HCT116 (cell line): ENCODE measurements around the gene SLC35B2. TPM values are rescaled to one million over a fixed set of nuclear protein-coding genes. Genes with fewer than 3 reads are reported as not detected.
"Not testable (repeated sequence)": the region's sequence is repeated elsewhere in the genome, so short reads cannot be mapped to it uniquely, and the experiment has no call there.

Source experiments
- ATAC-seq: fragments of 200-7000 bp; cut with Tn5 transposase; 2 replicates; pipeline ENCODE4 v1.9.1; 2020; ENCODE audit warnings: mild to moderate bottlenecking, moderate library complexity
- BruUV-seq: library from RNA; stranded (reverse); fragments of 400-500 nt; replicated peaks from 2 replicates; lab custom pipeline; 2021; lab: Mats Ljungman, UMichigan
- CTCF ChIA-PET: fragments of 300-600 bp; sonication (Branson Sonifier 250); formaldehyde crosslinking; loops from one replicate; lab custom pipeline; 2021; ENCODE audit warnings: antibody characterized with exemption; lab: Charles Lee
- POLR2A ChIA-PET: fragments of 300-600, 350-600 bp; sonication (Branson Sonifier 250); formaldehyde crosslinking; loops from one replicate; lab custom pipeline; 2021; ENCODE audit warnings: antibody characterized with exemption; lab: Charles Lee
- RAD21 ChIA-PET, 2 experiments: fragments of 300-600 bp; sonication (Branson Sonifier 250); formaldehyde crosslinking; loops; one replicate each; lab custom pipeline; 2023; ENCODE audit warnings: low total read pairs in 2 of 2; ENCODE audit not compliant: uncharacterized antibody in 2 of 2, unreplicated experiment in 2 of 2, low non-redundant PET in 1 of 2; lab: Charles Lee
- DNase-seq: peaks from one replicate; pipeline ENCODE4 v3.0.0-alpha.2; 2010; ENCODE audit warnings: low read depth, low spot score
- H2AFZ ChIP-seq: fragments of 200-600 bp; shearing (Covaris generic), sonication (generic); 2 replicates; pipeline ENCODE4 v1.6.1; 2017; ENCODE audit warnings: low read depth, mixed run types, mixed read lengths, antibody characterized with exemption, low read length; ENCODE audit not compliant: poor library complexity, severe bottlenecking
- H3K27ac ChIP-seq: 2 replicates; pipeline ENCODE4 v1.5.1; 2012; ENCODE audit warnings: low read depth, low read length
- H3K27me3 ChIP-seq: fragments of 200-600 bp; sonication (generic); 2 replicates; pipeline ENCODE4 v1.6.1; 2016; ENCODE audit warnings: mixed run types, low read length, mixed read lengths; ENCODE audit not compliant: insufficient read depth
- H3K36me3 ChIP-seq, 2 experiments: fragments of 200-500 bp in 1 of 2; fragments of 200-600 bp in 1 of 2; sonication (Bioruptor generic) in 1 of 2; sonication (generic) in 1 of 2; 2 replicates each; pipeline versions ENCODE4 v1.5.1 to v1.6.1; 2014 to 2016; ENCODE audit warnings: low read length in 2 of 2, inconsistent platforms in 1 of 2, mixed read lengths in 1 of 2, mixed run types in 1 of 2; ENCODE audit not compliant: insufficient read depth in 2 of 2, control insufficient read depth in 1 of 2
- H3K4me1 ChIP-seq, 2 experiments: fragments of 200-600 bp in 1 of 2; sonication (generic) in 1 of 2; 2 replicates each; pipeline versions ENCODE4 v1.5.1 to v1.6.1; 2012 to 2017; ENCODE audit warnings: low read length in 2 of 2, inconsistent platforms in 1 of 2, mild to moderate bottlenecking in 1 of 2, mixed read lengths in 1 of 2, mixed run types in 1 of 2, moderate library complexity in 1 of 2; ENCODE audit not compliant: insufficient read depth in 2 of 2, control insufficient read depth in 1 of 2
- H3K4me2 ChIP-seq: fragments of 200-600 bp; sonication (generic); 2 replicates; pipeline ENCODE4 v1.6.1; 2017; ENCODE audit warnings: mixed run types, low read length, mixed read lengths
- H3K4me3 ChIP-seq, 2 experiments: fragments of 200-600 bp in 1 of 2; sonication (generic) in 1 of 2; replicated peaks in 1 of 2; 2 replicates each; pipeline ENCODE4 v1.5.1; 2011 to 2016; ENCODE audit warnings: low read length in 2 of 2, control low read depth in 1 of 2, low read depth in 1 of 2, mild to moderate bottlenecking in 1 of 2, mixed read lengths in 1 of 2, mixed run types in 1 of 2
- H3K79me2 ChIP-seq: fragments of 200-600 bp; sonication (generic); 2 replicates; pipeline ENCODE4 v1.6.1; 2017; ENCODE audit warnings: mild to moderate bottlenecking, mixed run types, low read length, moderate library complexity, mixed read lengths; ENCODE audit not compliant: insufficient read depth
- H3K9ac ChIP-seq: fragments of 200-600 bp; sonication (generic); 2 replicates; pipeline ENCODE4 v1.6.1; 2016; ENCODE audit warnings: low read length, mixed read lengths
- H3K9me2 ChIP-seq: fragments of 200-600 bp; sonication (generic), shearing (Covaris generic); 2 replicates; pipeline ENCODE4 v1.6.1; 2017; ENCODE audit warnings: mixed run types, mild to moderate bottlenecking, moderate library complexity; ENCODE audit not compliant: insufficient read depth
- H3K9me3 ChIP-seq, 2 experiments: fragments of 200-500 bp in 1 of 2; fragments of 200-600 bp in 1 of 2; sonication (Bioruptor generic) in 1 of 2; sonication (generic) in 1 of 2; 2 replicates each; pipeline ENCODE4 v1.6.1; 2014 to 2017; ENCODE audit warnings: low read length in 2 of 2, mixed read lengths in 2 of 2, inconsistent platforms in 1 of 2, low read depth in 1 of 2, mild to moderate bottlenecking in 1 of 2, mixed run types in 1 of 2, moderate library complexity in 1 of 2; ENCODE audit not compliant: control insufficient read depth in 1 of 2, insufficient read depth in 1 of 2
- H4K20me1 ChIP-seq: fragments of 200-600 bp; sonication (generic), shearing (Covaris generic); 2 replicates; pipeline ENCODE4 v1.6.1; 2017; ENCODE audit warnings: mixed run types, mild to moderate bottlenecking, moderate library complexity; ENCODE audit not compliant: insufficient read depth
- CEBPB ChIP-seq: IDR thresholded peaks from 2 replicates; pipeline ENCODE4 v1.6.1; 2012; ENCODE audit warnings: low read depth
- ELF1 ChIP-seq: IDR thresholded peaks from 2 replicates; pipeline ENCODE4 v1.6.1; 2012; ENCODE audit warnings: low read depth, borderline replicate concordance
- EZH2 ChIP-seq: fragments of 200-600 bp; sonication (generic); IDR thresholded peaks from 2 replicates; pipeline ENCODE4 v1.6.1; 2017; ENCODE audit warnings: antibody characterized with exemption, mixed run types
- POLR2AphosphoS5 ChIP-seq: IDR thresholded peaks from 2 replicates; pipeline ENCODE4 v1.6.1; 2011; ENCODE audit warnings: mild to moderate bottlenecking, low read depth, low read length, moderate library complexity
- RAD21 ChIP-seq: IDR thresholded peaks from 2 replicates; pipeline ENCODE4 v1.6.1; 2012; ENCODE audit warnings: low read depth, mild to moderate bottlenecking
- REST ChIP-seq: IDR thresholded peaks from 2 replicates; pipeline ENCODE4 v1.6.1; 2012; ENCODE audit warnings: low read depth
- SP1 ChIP-seq: IDR thresholded peaks from 2 replicates; pipeline ENCODE4 v1.6.1; 2012; ENCODE audit warnings: low read depth
- ZBTB33 ChIP-seq: IDR thresholded peaks from 2 replicates; pipeline ENCODE4 v1.6.1; 2011; ENCODE audit warnings: mild to moderate bottlenecking, low read length, moderate library complexity; ENCODE audit not compliant: insufficient replicate concordance; ENCODE audit errors: extremely low read depth
- ZFX ChIP-seq: fragments of 450-650 bp; IDR thresholded peaks from 2 replicates; pipeline ENCODE4 v1.6.1; 2017
- intact Hi-C: fragments of 100-400 bp; cut with micrococcal nuclease; formaldehyde crosslinking; loops from 2 replicates; pipeline ENCODE4 v1.10.0; 2022
- total RNA-seq: library from RNA; stranded (reverse); gene quantifications from one replicate; pipeline ENCODE4 v1.2.1, GENCODE V29; 2021; ENCODE audit not compliant: unreplicated experiment

Gene SLC35B2
- total RNA-seq, 1 experiment from 2014 or later: 50.5 TPM

GRCh38 chr6:44232676-44233566 lies 24.4 kb downstream of the SLC35B2 start:
- RAD21 ChIA-PET: no interaction called here
- Histone ChIP-seq H3K9me2 (no peaks in the 10 kb centered on the region), H3K9me3 (no peaks in the 10 kb centered on the region), H3K79me2 (peaks cover 11% of the 10 kb centered on the region; the same call in 1 of the 2 replicates), H3K4me2 (no peak overlapping the region), H4K20me1 (no peaks in the 10 kb centered on the region), H3K36me3 (peaks cover 19 to 54% of the 10 kb centered on the region in 2 experiments; a peak in 3 of 4 replicates), H3K4me1 (peaks cover 27 to 37% of the 10 kb centered on the region in 2 experiments), H2AFZ (no peak overlapping the region), H3K27me3 (no peaks in the 10 kb centered on the region), H3K9ac (no peak overlapping the region), H3K27ac (peak overlapping the region; percentile 41; the same call in 1 of the 2 replicates), H3K4me3 (no peak overlapping the region)
- DNase-seq: no peak
- POLR2A ChIA-PET: no interaction called here
- CTCF ChIA-PET: interaction anchor here (1.7 to 2.6 kb wide), 2 partner anchors 9 to 24 kb away, joined by 4 to 22 read pairs; partner anchors contain the start of gene SLC29A1
- no peak for ATAC-seq
- TF ChIP-seq CEBPB: no peak
- no peak for TF ChIP-seq POLR2AphosphoS5
- no peak for TF ChIP-seq ELF1
- no peak for TF ChIP-seq REST
- no peak for TF ChIP-seq EZH2
- no peak for TF ChIP-seq ZFX
- TF ChIP-seq ZBTB33: no peak
- no peak for TF ChIP-seq SP1
- no peak for TF ChIP-seq RAD21
- no TSS peak for BruUV-seq
- intact Hi-C loops: no loop called here

- H3K27ac ChIP-seq, H3K9me3 ChIP-seq, DNase-seq, ATAC-seq, H3K9me2 ChIP-seq, H3K27me3 ChIP-seq, CTCF ChIA-PET, intact Hi-C loops, H3K9ac ChIP-seq, H2AFZ ChIP-seq, BruUV-seq, POLR2A ChIA-PET, H3K4me2 ChIP-seq, H4K20me1 ChIP-seq, H3K4me3 ChIP-seq: not testable (repeated sequence)
- RAD21 ChIA-PET: interaction anchor here in 1 of 2 experiments (0.6 kb wide), 1 partner anchor 52 kb away, joined by 3 read pairs; no protein-coding TSS in a partner anchor
- Histone ChIP-seq H3K79me2 (peaks cover 26% of the 10 kb centered on the region), H3K4me1 (peaks cover 19 to 27% of the 10 kb centered on the region in 2 experiments; a peak in 3 of 4 replicates), H3K36me3 (peaks cover 19 to 58% of the 10 kb centered on the region in 2 experiments; a peak in 3 of 4 replicates)
Measured at GRCh38 chr6:44231426-44231825, 25.9 kb downstream of the SLC35B2 start.
